SK-N-SH treated with all-trans-retinoic acid at 6 μM for 48 hours (cell line): Measurements from ENCODE around the gene ECD.

Experiments
- ARNTL ChIP-seq: fragments of 450-650 bp; formaldehyde crosslinking; IDR thresholded peaks from 2 replicates; pipeline ENCODE4 v1.5.0; 2020; ENCODE audit warnings: low read depth, mild to moderate bottlenecking, moderate library complexity, borderline replicate concordance
- CREB5 ChIP-seq: fragments of 250-450 bp; sonication (Bioruptor Pico); IDR thresholded peaks from 2 replicates; pipeline ENCODE4 v1.5.1; 2020; ENCODE audit warnings: low read depth, mild to moderate bottlenecking, moderate library complexity
- CSRNP3 ChIP-seq: fragments of 250-450 bp; sonication (Bioruptor Pico); IDR thresholded peaks from 2 replicates; pipeline ENCODE4 v1.5.1; 2021; ENCODE audit warnings: mild to moderate bottlenecking, moderate library complexity
- OSR1 ChIP-seq: fragments of 250-450 bp; sonication (Bioruptor Pico); IDR thresholded peaks from 2 replicates; pipeline ENCODE4 v1.8.0; 2022; ENCODE audit warnings: moderate library complexity, mild to moderate bottlenecking, inconsistent platforms
- PATZ1 ChIP-seq: fragments of 250-450 bp; sonication (Bioruptor Pico); IDR thresholded peaks from 2 replicates; pipeline ENCODE4 v1.8.0; 2020; ENCODE audit warnings: mild to moderate bottlenecking, moderate library complexity, borderline replicate concordance
- PPARA ChIP-seq: fragments of 250-450 bp; sonication (Bioruptor Pico); IDR thresholded peaks from 2 replicates; pipeline ENCODE4 v1.5.0; 2020; ENCODE audit warnings: mild to moderate bottlenecking, borderline replicate concordance
- RARB ChIP-seq: fragments of 250-450 bp; sonication (Bioruptor Pico); IDR thresholded peaks from 2 replicates; pipeline ENCODE4 v1.8.0; 2021; ENCODE audit warnings: mild to moderate bottlenecking, moderate library complexity
- TOX ChIP-seq: fragments of 250-450 bp; sonication (Bioruptor Pico); IDR thresholded peaks from 2 replicates; pipeline ENCODE4 v1.8.0; 2021; ENCODE audit warnings: mild to moderate bottlenecking, moderate library complexity, borderline replicate concordance

GRCh38 chr10:73167783-73168464 is at the start of gene ECD, which contains the start of gene FAM149B1:
- TF ChIP-seq ARNTL (CRISPR knock-in tag), result no peak
- no peak for TF ChIP-seq CREB5
- no peak; the same call in 1 of the 2 replicates for TF ChIP-seq PATZ1 (CRISPR knock-in tag)
- no peak for TF ChIP-seq CSRNP3 (CRISPR knock-in tag)
- TF ChIP-seq TOX (CRISPR knock-in tag), result no peak
- TF ChIP-seq RARB (CRISPR knock-in tag), result no peak
- no peak for TF ChIP-seq PPARA (CRISPR knock-in tag)
- no peak for TF ChIP-seq OSR1 (CRISPR knock-in tag)
